Fibroblast of lung (primary cell): Measurements from ENCODE around the gene MROH2A. TPM values are rescaled to one million over a fixed set of nuclear protein-coding genes. Genes with fewer than 3 reads are reported as not detected.
A peak's percentile ranks its signal among the peaks of the same experiment; 100 is the strongest.

Experiments used
- DNase-seq, 2 donors: peaks; one replicate each; pipeline versions ENCODE4 v3.0.0 to v3.0.0-alpha.2; 2010; ENCODE audit warnings: low read depth in 2 of 2
- H2AFZ ChIP-seq: 2 replicates; pipeline ENCODE4 v1.5.1; 2012; ENCODE audit warnings: low read length, control low read depth, inconsistent platforms
- H3K27ac ChIP-seq: 2 replicates; pipeline ENCODE4 v1.5.1; 2011; ENCODE audit warnings: low read length, control low read depth; ENCODE audit not compliant: insufficient read depth
- H3K27me3 ChIP-seq: 2 replicates; pipeline ENCODE4 v1.5.1; 2011; ENCODE audit warnings: mild to moderate bottlenecking, low read length; ENCODE audit not compliant: control insufficient read depth, insufficient read depth
- H3K36me3 ChIP-seq: 2 replicates; pipeline ENCODE4 v1.5.1; 2011; ENCODE audit warnings: low read length; ENCODE audit not compliant: control insufficient read depth, insufficient read depth
- H3K4me1 ChIP-seq: 2 replicates; pipeline ENCODE4 v1.5.1; 2011; ENCODE audit warnings: low read length; ENCODE audit not compliant: control insufficient read depth, insufficient read depth; ENCODE audit errors: extremely low read depth
- H3K4me2 ChIP-seq: 2 replicates; pipeline ENCODE4 v1.5.1; 2011; ENCODE audit warnings: low read length, control low read depth; ENCODE audit not compliant: insufficient read depth; ENCODE audit errors: extremely low read depth
- H3K4me3 ChIP-seq, 4 experiments: fragments of 200-600 bp in 1 of 4; sonication (generic) in 1 of 4; replicated peaks in 1 of 4; 2 replicates each; pipeline ENCODE4 v1.5.1; 2011 to 2016; ENCODE audit warnings: low read length in 4 of 4, low read depth in 3 of 4, mild to moderate bottlenecking in 3 of 4, control low read depth in 2 of 4, inconsistent platforms in 1 of 4, mixed read lengths in 1 of 4; ENCODE audit not compliant: insufficient read depth in 1 of 4; ENCODE audit errors: control extremely low read depth in 1 of 4
- H3K79me2 ChIP-seq: 2 replicates; pipeline ENCODE4 v1.5.1; 2012; ENCODE audit warnings: mild to moderate bottlenecking, low read length, inconsistent platforms; ENCODE audit not compliant: control insufficient read depth, insufficient read depth
- H3K9ac ChIP-seq: 2 replicates; pipeline ENCODE4 v1.5.1; 2011; ENCODE audit warnings: mild to moderate bottlenecking, low read length, control low read depth; ENCODE audit not compliant: insufficient read depth
- H3K9me3 ChIP-seq: 2 replicates; pipeline ENCODE4 v1.5.1; 2012; ENCODE audit warnings: low read depth, low read length; ENCODE audit not compliant: control insufficient read depth, insufficient read depth
- H4K20me1 ChIP-seq: 2 replicates; pipeline ENCODE4 v1.5.1; 2011; ENCODE audit warnings: low read length; ENCODE audit not compliant: control insufficient read depth, insufficient read depth; ENCODE audit errors: extremely low read depth
- EZH2 ChIP-seq: IDR thresholded peaks from 2 replicates; pipeline ENCODE4 v1.5.1; 2012; ENCODE audit warnings: low read length, control low read depth, mild to moderate bottlenecking; ENCODE audit errors: missing control alignments
- polyA plus RNA-seq, 2 donors: library from polyadenylated mRNA; depleted of rRNA in 1 of 2; stranded (reverse) in 1 of 2; unstranded in 1 of 2; fragments of >200 nt; gene quantifications; 2 replicates each; pipeline ENCODE4 v1.2.1, GENCODE V29; 2011 to 2012; ENCODE audit warnings: missing spikeins in 1 of 2
- total RNA-seq: library from RNA; depleted of rRNA; stranded (reverse); fragments of >200 nt; gene quantifications from 2 replicates; pipeline ENCODE4 v1.2.1, GENCODE V29; 2014
- TF ChIP-seq, protein P1 (sequence below), 2 donors: IDR thresholded peaks in 1 of 2; conservative IDR thresholded peaks in 1 of 2; 1 replicate in 1 of 2; 2 replicates in 1 of 2; pipeline ENCODE4 v1.5.1; 2011 to 2012; ENCODE audit warnings: low read length in 2 of 2, control low read depth in 1 of 2, inconsistent platforms in 1 of 2, low read depth in 1 of 2, mild to moderate bottlenecking in 1 of 2

The MROH2A gene
- total and polyA plus RNA-seq, 2 donors (not counting 1 experiment from before 2014, with no cell fraction given) = not detected

DNA sequence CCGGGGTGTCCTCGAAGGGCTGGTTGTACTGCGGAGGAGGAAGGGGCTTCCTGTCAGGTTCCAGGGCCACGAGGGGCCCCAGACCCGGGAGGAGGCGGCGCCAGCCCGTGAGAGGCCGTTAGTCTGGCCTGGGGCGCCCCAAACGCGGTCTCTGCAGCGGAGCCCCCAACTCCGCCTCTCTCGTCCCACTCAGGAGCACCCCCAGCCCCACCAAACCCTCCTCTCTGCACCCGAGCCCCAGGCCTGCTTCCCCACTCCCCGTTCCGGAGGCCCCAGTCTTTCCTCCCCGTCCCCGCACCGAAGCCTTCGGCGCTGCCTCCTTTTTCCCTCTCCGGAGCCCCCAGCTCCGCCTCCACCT lies 75.7 kb downstream of the MROH2A start:
- TF ChIP-seq, protein P1, sequence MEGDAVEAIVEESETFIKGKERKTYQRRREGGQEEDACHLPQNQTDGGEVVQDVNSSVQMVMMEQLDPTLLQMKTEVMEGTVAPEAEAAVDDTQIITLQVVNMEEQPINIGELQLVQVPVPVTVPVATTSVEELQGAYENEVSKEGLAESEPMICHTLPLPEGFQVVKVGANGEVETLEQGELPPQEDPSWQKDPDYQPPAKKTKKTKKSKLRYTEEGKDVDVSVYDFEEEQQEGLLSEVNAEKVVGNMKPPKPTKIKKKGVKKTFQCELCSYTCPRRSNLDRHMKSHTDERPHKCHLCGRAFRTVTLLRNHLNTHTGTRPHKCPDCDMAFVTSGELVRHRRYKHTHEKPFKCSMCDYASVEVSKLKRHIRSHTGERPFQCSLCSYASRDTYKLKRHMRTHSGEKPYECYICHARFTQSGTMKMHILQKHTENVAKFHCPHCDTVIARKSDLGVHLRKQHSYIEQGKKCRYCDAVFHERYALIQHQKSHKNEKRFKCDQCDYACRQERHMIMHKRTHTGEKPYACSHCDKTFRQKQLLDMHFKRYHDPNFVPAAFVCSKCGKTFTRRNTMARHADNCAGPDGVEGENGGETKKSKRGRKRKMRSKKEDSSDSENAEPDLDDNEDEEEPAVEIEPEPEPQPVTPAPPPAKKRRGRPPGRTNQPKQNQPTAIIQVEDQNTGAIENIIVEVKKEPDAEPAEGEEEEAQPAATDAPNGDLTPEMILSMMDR (conservative IDR thresholded peaks at IDR 0.05 in 1 of 2, IDR thresholded peaks at IDR 0.05 in 1 of 2; ENCODE audit: low read depth in 1 of 2, low read length in 2 of 2) = no peak
- no peak for TF ChIP-seq EZH2
- Histone ChIP-seq H3K27me3 (no peaks in the 10 kb centered on the region), H3K36me3 (peaks cover under 1% of the 10 kb centered on the region), H3K79me2 (peaks cover 52% of the 10 kb centered on the region), H3K27ac (peak overlapping the region; percentile 81), H3K4me1 (peaks cover 6% of the 10 kb centered on the region), H3K9ac (peak overlapping the region; percentile 57), H2AFZ (peak overlapping the region; percentile 79), H3K4me3 (peak overlapping the region; percentile 78 to 87 (median 81)), H4K20me1 (no peaks in the 10 kb centered on the region), H3K9me3 (no peaks in the 10 kb centered on the region), H3K4me2 (peak overlapping the region; percentile 74)
- DNase-seq = no peak

DNA sequence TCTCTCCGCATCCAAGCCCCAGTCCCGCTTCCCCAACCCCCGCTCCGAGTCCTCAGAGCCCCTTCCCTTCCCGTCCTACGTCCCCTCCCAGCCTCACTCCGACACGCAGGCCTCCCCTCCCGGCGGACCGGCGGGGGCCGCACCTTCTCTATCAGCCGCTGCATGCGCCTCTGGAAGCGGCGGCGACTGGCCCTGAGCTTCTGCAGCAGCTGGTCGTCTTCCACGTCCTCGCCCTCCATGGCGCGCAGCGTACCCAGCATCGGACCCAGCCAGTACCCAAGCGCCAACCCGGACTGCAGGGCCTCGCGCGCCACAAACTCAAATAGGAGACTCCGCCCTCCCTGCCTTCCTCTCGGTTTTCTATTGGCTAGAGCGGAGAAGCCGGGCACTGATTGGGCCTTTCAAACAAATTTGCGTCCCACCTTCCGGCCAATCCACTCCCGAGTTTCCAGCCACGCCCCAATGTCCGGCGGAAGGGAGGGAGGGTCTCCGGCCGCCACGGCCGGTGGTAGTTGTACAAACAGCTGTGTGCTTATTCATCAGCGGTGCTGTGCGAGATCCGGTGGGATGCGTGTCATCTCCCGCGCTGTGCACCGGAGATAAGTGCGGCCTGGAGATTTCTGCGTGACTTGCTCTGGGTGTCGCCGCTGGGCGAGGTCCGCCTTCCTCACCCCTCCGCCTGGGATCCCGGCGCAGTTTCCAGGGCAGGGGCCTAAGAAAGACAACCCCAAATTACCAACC lies 76.3 kb downstream of the MROH2A start, which contains the start of gene HJURP:
Gene HJURP, minus strand, starts transcription at position 295 of the 741 bp plus-strand sequence. Its CDS starts 35 bp downstream, at position 260.
- Histone ChIP-seq H3K9ac (peak within 1 kb of the TSS; percentile 65), H3K27me3 (no peaks in the 10 kb centered on the region), H3K9me3 (no peaks in the 10 kb centered on the region), H3K4me2 (peak within 1 kb of the TSS; percentile 85), H3K79me2 (peaks cover 48% of the 10 kb centered on the region), H4K20me1 (no peaks in the 10 kb centered on the region), H3K27ac (peak within 1 kb of the TSS; percentile 81), H3K4me3 (peak within 1 kb of the TSS; percentile 78 to 87 (median 81)), H2AFZ (peak within 1 kb of the TSS; percentile 96), H3K36me3 (no peaks in the 10 kb centered on the region), H3K4me1 (peaks cover 6% of the 10 kb centered on the region)
- TF ChIP-seq, protein P1 (conservative IDR thresholded peaks at IDR 0.05 in 1 of 2, IDR thresholded peaks at IDR 0.05 in 1 of 2; ENCODE audit: low read depth in 1 of 2, low read length in 2 of 2) = no peak
- no peak for TF ChIP-seq EZH2
- peak; percentile 94 to 96 for DNase-seq

DNA sequence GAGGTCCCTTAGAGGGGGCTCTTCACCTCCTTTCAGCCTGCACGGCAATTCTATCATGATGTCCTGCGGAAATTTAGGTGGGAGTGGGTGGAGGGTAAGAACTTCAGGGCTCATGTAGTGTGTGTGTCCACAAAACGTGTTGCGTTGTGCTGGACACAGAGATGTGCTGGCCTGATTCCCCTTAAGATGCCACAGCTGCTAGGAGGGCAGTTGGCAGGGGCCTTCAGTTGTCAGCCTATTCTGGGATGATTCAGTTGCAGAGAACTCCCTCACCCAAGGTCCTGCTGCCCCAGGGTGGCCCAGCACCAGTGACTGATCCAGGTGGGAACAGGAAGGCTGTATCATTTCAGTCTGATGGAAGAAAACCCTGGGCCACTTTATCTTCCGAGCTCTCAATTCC lies 77.2 kb downstream of the MROH2A start:
- Histone ChIP-seq H3K79me2 (peaks cover 39% of the 10 kb centered on the region), H3K9ac (no peak overlapping the region), H3K36me3 (no peaks in the 10 kb centered on the region), H3K27me3 (no peaks in the 10 kb centered on the region), H4K20me1 (no peaks in the 10 kb centered on the region), H3K27ac (peak overlapping the region; percentile 75), H3K4me3 (peak overlapping the region in 2 of 4 experiments; percentile 78 to 84), H3K4me1 (peaks cover 6% of the 10 kb centered on the region), H2AFZ (peak overlapping the region; percentile 36), H3K4me2 (peak overlapping the region; percentile 85), H3K9me3 (no peaks in the 10 kb centered on the region)
- TF ChIP-seq, protein P1 (conservative IDR thresholded peaks at IDR 0.05 in 1 of 2, IDR thresholded peaks at IDR 0.05 in 1 of 2; ENCODE audit: low read depth in 1 of 2, low read length in 2 of 2) = no peak
- TF ChIP-seq EZH2 = no peak
- no peak for DNase-seq
